Effector CD4-positive, alpha-beta T cell (primary cell): ENCODE results near the gene ATOX1.

Experiments used
- DNase-seq: peaks from one replicate; pipeline ENCODE4 v3.0.0-alpha.2; 2020

ATOX1 gene

GRCh38 chr5:151697452-151697851 lies 61.0 kb downstream of the ATOX1 start:
- no peak for DNase-seq

GRCh38 chr5:151696470-151697061 lies 61.9 kb downstream of the ATOX1 start:
- no peak for DNase-seq

- DNase-seq = no peak
These were observed 63.0 kb downstream of the ATOX1 start for GRCh38 chr5:151695464-151695863.

GRCh38 chr5:151694035-151694485 lies 64.4 kb downstream of the ATOX1 start:
- DNase-seq = no peak
